ENCODE data around the gene CFAP99.

The CFAP99 gene

GRCh38 chr4:2501034-2501594, 82.4 kb downstream of the CFAP99 start:
- DNase-seq (ENCODE audit: low read depth, low spot score) = no peak

DNA sequence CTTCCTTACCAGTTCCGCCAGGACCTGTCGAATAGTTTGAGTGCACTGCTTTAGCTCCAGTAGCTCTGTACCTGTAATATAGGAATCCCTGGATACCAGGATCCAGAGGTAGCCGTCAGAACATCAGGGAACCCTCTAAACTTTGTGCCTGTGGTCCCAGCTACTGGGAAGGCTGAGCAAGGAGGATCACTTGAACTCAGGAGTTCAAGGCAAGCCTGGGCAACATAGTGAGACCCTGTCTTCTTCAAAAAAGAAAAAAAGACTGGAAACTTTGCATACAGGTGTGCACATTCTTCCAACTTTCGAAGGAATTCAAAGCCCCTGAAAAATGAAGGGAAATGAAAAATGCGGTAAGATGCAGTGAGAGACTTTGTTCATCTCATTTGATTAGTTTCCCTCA, 85.1 kb downstream of the CFAP99 start:
- DNase-seq (ENCODE audit: low read depth, low spot score) = no peak

DNA sequence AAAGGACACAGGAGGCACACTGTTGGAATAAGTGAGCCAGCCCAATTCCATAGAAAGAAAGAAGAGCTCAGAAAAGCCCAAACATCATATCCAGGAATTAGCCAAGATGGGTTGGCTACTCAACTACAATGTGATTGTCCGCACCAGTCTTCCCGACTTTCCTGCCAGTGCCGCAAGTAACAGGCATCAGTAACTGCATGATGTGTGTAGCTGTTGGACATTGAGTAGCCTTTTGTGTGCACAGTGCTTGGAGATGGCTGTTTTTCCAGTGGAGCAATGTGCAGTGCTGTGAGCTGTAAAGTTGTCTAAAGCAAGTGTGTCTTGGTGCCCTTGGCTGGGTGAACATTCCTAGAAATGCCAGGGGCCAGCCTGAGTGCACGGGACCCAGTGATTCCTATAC, 88.5 kb downstream of the CFAP99 start:
- no peak for DNase-seq (ENCODE audit: low read depth, low spot score)

- no peak for DNase-seq (ENCODE audit: low read depth, low spot score)
Observed at GRCh38 chr4:2507855-2508254, 89.1 kb downstream of the CFAP99 start.

- no peak for DNase-seq (ENCODE audit: low read depth, low spot score)
Observed at GRCh38 chr4:2510351-2511259, 91.8 kb downstream of the CFAP99 start.

DNA sequence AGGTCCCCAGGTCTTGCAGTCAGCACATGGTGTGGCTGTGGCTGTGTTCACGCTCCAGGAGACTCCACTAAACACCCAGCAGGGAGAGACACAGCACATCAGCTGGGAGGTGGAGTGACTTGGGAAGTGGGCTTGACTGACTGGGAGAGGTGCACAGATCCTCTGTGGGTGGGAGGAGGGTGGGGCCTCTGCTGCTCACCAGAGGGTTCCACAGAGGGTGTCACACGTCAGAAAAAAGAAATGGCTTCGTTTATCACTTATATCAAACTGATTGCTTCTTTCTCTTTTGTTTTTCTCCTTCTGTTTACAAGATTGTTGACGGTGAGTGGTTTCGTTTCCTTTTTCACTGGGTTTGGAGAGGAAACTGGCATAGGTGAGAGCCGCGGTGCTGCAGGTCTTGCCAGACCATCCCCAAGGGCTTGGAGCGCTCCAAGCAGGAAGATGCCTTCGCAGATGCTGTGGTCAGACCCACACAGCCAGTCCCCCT, 92.9 kb downstream of the CFAP99 start:
- no peak for DNase-seq (ENCODE audit: low read depth, low spot score)
